Hepatocyte (in vitro differentiated cells): ENCODE results near the gene SKIDA1. TPM values are rescaled to one million over a fixed set of nuclear protein-coding genes. Genes with fewer than 3 reads are reported as not detected.

Experiments
- DNase-seq: peaks from one replicate; pipeline ENCODE4 v3.0.0-alpha.2; 2016; ENCODE audit warnings: low spot score
- H2AFZ ChIP-seq: fragments of 200-600 bp; sonication (generic); 2 replicates; pipeline ENCODE4 v1.6.0; 2016; ENCODE audit warnings: antibody characterized with exemption, mild to moderate bottlenecking
- H3K27ac ChIP-seq: fragments of 200-600 bp; sonication (generic); 2 replicates; pipeline ENCODE4 v1.5.1; 2016; ENCODE audit warnings: mild to moderate bottlenecking
- H3K27me3 ChIP-seq: fragments of 200-600 bp; sonication (generic); 2 replicates; pipeline ENCODE4 v1.6.1; 2016
- H3K36me3 ChIP-seq: fragments of 200-600 bp; sonication (generic); replicated peaks from 2 replicates; pipeline ENCODE4 v1.5.1; 2016; ENCODE audit warnings: low read depth; ENCODE audit not compliant: insufficient read depth
- H3K4me1 ChIP-seq: fragments of 200-600 bp; sonication (generic); 2 replicates; pipeline ENCODE4 v1.5.1; 2016; ENCODE audit warnings: mild to moderate bottlenecking, moderate library complexity; ENCODE audit not compliant: insufficient read depth
- H3K4me2 ChIP-seq: fragments of 200-600 bp; sonication (generic); 2 replicates; pipeline ENCODE4 v1.6.0; 2016
- H3K4me3 ChIP-seq: fragments of 200-600 bp; sonication (generic); 2 replicates; pipeline ENCODE4 v1.5.1; 2016; ENCODE audit warnings: mild to moderate bottlenecking
- H3K79me2 ChIP-seq: fragments of 200-600 bp; sonication (generic); 2 replicates; pipeline ENCODE4 v1.6.0; 2017; ENCODE audit warnings: mild to moderate bottlenecking
- H3K9me2 ChIP-seq: fragments of 200-600 bp; sonication (generic); replicated peaks from 2 replicates; pipeline ENCODE4 v1.6.0; 2017; ENCODE audit warnings: mild to moderate bottlenecking; ENCODE audit not compliant: insufficient read depth
- H3K9me3 ChIP-seq: fragments of 200-600 bp; sonication (generic); 2 replicates; pipeline ENCODE4 v1.5.1; 2016; ENCODE audit warnings: low read depth, mild to moderate bottlenecking
- H4K20me1 ChIP-seq: fragments of 200-600 bp; sonication (generic); 2 replicates; pipeline ENCODE4 v1.6.0; 2016; ENCODE audit warnings: mild to moderate bottlenecking; ENCODE audit not compliant: insufficient read depth, poor library complexity, severe bottlenecking
- EZH2 ChIP-seq: fragments of 200-600 bp; sonication (generic); IDR thresholded peaks from 2 replicates; pipeline ENCODE4 v1.6.1; 2016; ENCODE audit warnings: antibody characterized with exemption, mild to moderate bottlenecking, borderline replicate concordance
- EZH2phosphoT487 ChIP-seq: fragments of 200-600 bp; sonication (generic); IDR thresholded peaks from one replicate; pipeline ENCODE4 v1.6.1; 2018; ENCODE audit warnings: antibody characterized with exemption, mild to moderate bottlenecking, low read depth, moderate library complexity; ENCODE audit not compliant: unreplicated experiment, severe bottlenecking
- WGBS: methylation state at CpG from one replicate; pipeline ENCODE4 v1.1.6; 2016; ENCODE audit warnings: low lambda C conversion rate; ENCODE audit errors: missing lambda C conversion rate; 5-methylcytosine and 5-hydroxymethylcytosine counted together
- polyA plus RNA-seq: library from polyadenylated mRNA; unstranded; fragments of >200 nt; fragmentation: Nextera tagmentation; extraction: Ambion mirVana; gene quantifications from 2 replicates; pipeline ENCODE4 v1.2.1, GENCODE V29; 2016
- total RNA-seq: library from RNA; depleted of rRNA; stranded (reverse); fragments of >200 nt; gene quantifications from 2 replicates; pipeline ENCODE4 v1.2.3, GENCODE V29; 2014
- TF ChIP-seq, protein P1 (sequence below): fragments of 200-600 bp; sonication (generic); IDR thresholded peaks from 2 replicates; pipeline ENCODE4 v1.5.1; 2016; ENCODE audit warnings: antibody characterized with exemption, mild to moderate bottlenecking; ENCODE audit not compliant: poor library complexity

Gene SKIDA1
- total and polyA plus RNA-seq, 2 experiments from 2014 or later = 0.68 to 2.3 TPM

- H3K9me3 ChIP-seq = no peaks in the 10 kb centered on the region
- no peaks in the 10 kb centered on the region for H4K20me1 ChIP-seq
- peak overlapping the region; percentile 41 for H3K4me3 ChIP-seq
- TF ChIP-seq, protein P1, sequence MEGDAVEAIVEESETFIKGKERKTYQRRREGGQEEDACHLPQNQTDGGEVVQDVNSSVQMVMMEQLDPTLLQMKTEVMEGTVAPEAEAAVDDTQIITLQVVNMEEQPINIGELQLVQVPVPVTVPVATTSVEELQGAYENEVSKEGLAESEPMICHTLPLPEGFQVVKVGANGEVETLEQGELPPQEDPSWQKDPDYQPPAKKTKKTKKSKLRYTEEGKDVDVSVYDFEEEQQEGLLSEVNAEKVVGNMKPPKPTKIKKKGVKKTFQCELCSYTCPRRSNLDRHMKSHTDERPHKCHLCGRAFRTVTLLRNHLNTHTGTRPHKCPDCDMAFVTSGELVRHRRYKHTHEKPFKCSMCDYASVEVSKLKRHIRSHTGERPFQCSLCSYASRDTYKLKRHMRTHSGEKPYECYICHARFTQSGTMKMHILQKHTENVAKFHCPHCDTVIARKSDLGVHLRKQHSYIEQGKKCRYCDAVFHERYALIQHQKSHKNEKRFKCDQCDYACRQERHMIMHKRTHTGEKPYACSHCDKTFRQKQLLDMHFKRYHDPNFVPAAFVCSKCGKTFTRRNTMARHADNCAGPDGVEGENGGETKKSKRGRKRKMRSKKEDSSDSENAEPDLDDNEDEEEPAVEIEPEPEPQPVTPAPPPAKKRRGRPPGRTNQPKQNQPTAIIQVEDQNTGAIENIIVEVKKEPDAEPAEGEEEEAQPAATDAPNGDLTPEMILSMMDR = no peak
- TF ChIP-seq EZH2phosphoT487 = no peak
- no peak for TF ChIP-seq EZH2
- peaks cover 10% of the 10 kb centered on the region for H3K4me1 ChIP-seq
- H3K27ac ChIP-seq = peak overlapping the region; percentile 95
- DNase-seq = peak; percentile 77
- H3K79me2 ChIP-seq = peaks cover 27% of the 10 kb centered on the region
- H3K36me3 ChIP-seq = no peaks in the 10 kb centered on the region
- no peaks in the 10 kb centered on the region for H3K27me3 ChIP-seq
- peak overlapping the region; percentile 87 for H3K4me2 ChIP-seq
- no peaks in the 10 kb centered on the region for H3K9me2 ChIP-seq
- peak overlapping the region; percentile 50 for H2AFZ ChIP-seq
- WGBS = 2% methylated on average over 32 of the region's 68 CpGs
These were observed 1.5 kb upstream of the SKIDA1 start for GRCh38 chr10:21526860-21527597.

GRCh38 chr10:21526188-21526859 lies 842 bp upstream of the SKIDA1 start:
- no peaks in the 10 kb centered on the region for H3K9me3 ChIP-seq
- no peaks in the 10 kb centered on the region for H3K9me2 ChIP-seq
- peak overlapping the region; percentile 41 for H3K4me3 ChIP-seq
- TF ChIP-seq EZH2phosphoT487 (no peak), EZH2 (peak; percentile 3)
- peaks cover 33% of the 10 kb centered on the region for H3K79me2 ChIP-seq
- no peaks in the 10 kb centered on the region for H4K20me1 ChIP-seq
- peaks cover 10% of the 10 kb centered on the region for H3K4me1 ChIP-seq
- DNase-seq = no peak
- peak overlapping the region; percentile 50 for H2AFZ ChIP-seq
- no peaks in the 10 kb centered on the region for H3K27me3 ChIP-seq
- WGBS = 1% methylated on average over 14 of the region's 56 CpGs
- H3K27ac ChIP-seq = peak overlapping the region; percentile 95
- peak overlapping the region; percentile 87 for H3K4me2 ChIP-seq
- no peaks in the 10 kb centered on the region for H3K36me3 ChIP-seq

DNA sequence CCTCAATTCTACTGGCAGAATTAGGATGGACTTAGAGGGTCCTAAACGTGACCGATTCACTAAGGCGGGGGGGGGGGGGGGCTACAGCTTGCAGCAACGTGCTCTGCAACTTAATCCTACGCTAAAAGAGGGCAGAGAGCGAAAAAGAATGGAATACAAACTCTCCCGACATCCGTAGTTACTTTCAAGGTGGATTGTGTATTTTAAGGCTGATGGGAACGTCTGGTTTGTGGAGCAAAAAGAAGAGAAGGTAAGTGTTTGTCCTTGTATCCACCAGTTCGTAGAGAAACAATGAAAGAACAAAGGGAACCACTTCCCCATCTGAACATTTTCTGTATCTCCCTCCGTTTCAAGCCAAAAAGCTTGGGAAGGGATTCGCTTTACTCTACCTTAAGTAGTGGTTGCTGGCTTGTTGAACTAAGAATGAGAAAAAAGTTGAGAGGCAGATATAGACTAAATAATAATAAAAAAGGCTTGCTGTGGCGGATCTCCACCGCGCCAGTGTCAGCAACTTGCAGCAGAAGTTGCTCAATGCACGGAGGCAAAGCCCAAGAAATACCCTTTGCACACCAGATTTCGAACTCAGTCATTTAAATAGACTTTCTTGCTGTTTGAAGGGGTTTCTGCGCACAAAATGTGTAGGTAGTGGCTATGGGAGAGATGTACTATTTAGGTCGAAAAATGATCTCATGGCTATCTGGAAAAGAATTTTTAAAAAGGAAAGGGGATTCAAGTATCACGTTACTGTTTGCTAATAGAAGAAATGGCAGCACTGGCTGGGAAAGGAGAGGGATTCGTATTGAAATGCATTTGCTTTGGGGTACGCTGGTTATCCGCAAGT lies 736 bp downstream of the SKIDA1 start:
- peak overlapping the region; percentile 95 for H3K27ac ChIP-seq
- H2AFZ ChIP-seq = peak overlapping the region; percentile 50
- TF ChIP-seq EZH2phosphoT487 = no peak
- TF ChIP-seq EZH2 = no peak
- TF ChIP-seq, protein P1 = no peak
- peak overlapping the region; percentile 87 for H3K4me2 ChIP-seq
- peak; percentile 54 for DNase-seq
- peaks cover 3% of the 10 kb centered on the region for H3K27me3 ChIP-seq
- no peaks in the 10 kb centered on the region for H3K9me2 ChIP-seq
- H3K36me3 ChIP-seq = no peaks in the 10 kb centered on the region
- WGBS = 1% methylated on average over 23 of the region's 23 CpGs
- peaks cover 28% of the 10 kb centered on the region for H3K79me2 ChIP-seq
- no peaks in the 10 kb centered on the region for H3K9me3 ChIP-seq
- peak overlapping the region; percentile 41 for H3K4me3 ChIP-seq
- peaks cover 14% of the 10 kb centered on the region for H3K4me1 ChIP-seq
- no peaks in the 10 kb centered on the region for H4K20me1 ChIP-seq
